GM12878 (cell line): ENCODE measurements around the gene CNPY1. TPM values are rescaled to one million over a fixed set of nuclear protein-coding genes. Genes with fewer than 3 reads are reported as not detected.

Experiments
- ATF7 ChIP-seq: fragments of 450-650 bp; IDR thresholded peaks from 2 replicates; pipeline ENCODE4 v1.6.1; 2016; ENCODE audit warnings: low read depth, mild to moderate bottlenecking
- HDAC6 ChIP-seq: fragments of 200-600 bp; sonication (generic); IDR thresholded peaks from one replicate; pipeline ENCODE4 v1.8.0; 2017; ENCODE audit warnings: antibody characterized with exemption; ENCODE audit not compliant: unreplicated experiment
- MEF2B ChIP-seq: fragments of 450-650 bp; IDR thresholded peaks from 2 replicates; pipeline ENCODE4 v1.6.1; 2018; ENCODE audit warnings: mild to moderate bottlenecking, moderate library complexity; ENCODE audit not compliant: partially characterized antibody, poor library complexity, severe bottlenecking
- MYB ChIP-seq: fragments of 150-350 bp; IDR thresholded peaks from 2 replicates; pipeline ENCODE4 v1.6.1; 2014; ENCODE audit warnings: mild to moderate bottlenecking, low read depth, low read length, borderline replicate concordance
- PBX3 ChIP-seq: IDR thresholded peaks from 2 replicates; pipeline ENCODE4 v1.6.1; 2011; ENCODE audit warnings: mild to moderate bottlenecking, low read depth, low read length, moderate library complexity; ENCODE audit not compliant: insufficient replicate concordance
- polyA plus RNA-seq, 11 experiments: library from polyadenylated mRNA; depleted of rRNA in 4 of 11; unstranded in 6 of 11; stranded (reverse) in 5 of 11; fragments of >200 nt; fragmentation: Nextera tagmentation in 4 of 11; fragmentation: Illumina TruSeq in 1 of 11; extraction: Ambion mirVana in 4 of 11; extraction: Trizol in 1 of 11; gene quantifications; 1 replicate in 1 of 11; 2 replicates in 10 of 11; pipeline versions ENCODE4 v1.2.1 to v1.2.3, GENCODE V29; 2011 to 2016; ENCODE audit warnings: inconsistent platforms in 2 of 11, missing spikeins in 2 of 11, low read depth in 1 of 11
- total RNA-seq, 4 experiments: library from RNA; depleted of rRNA in 3 of 4; stranded (reverse); fragments of >200 nt in 3 of 4; fragmentation: Illumina TruSeq in 1 of 4; extraction: Trizol in 1 of 4; gene quantifications; 2 replicates each; pipeline versions ENCODE4 v1.2.1 to v1.2.3, GENCODE V29; 2013 to 2021
- TF ChIP-seq, protein P1 (sequence below): fragments of 450-650 bp; IDR thresholded peaks from 2 replicates; pipeline ENCODE4 v1.6.1; 2017; ENCODE audit warnings: mild to moderate bottlenecking, moderate library complexity
- TF ChIP-seq, protein P2 (sequence below): IDR thresholded peaks from 2 replicates; pipeline ENCODE4 v1.6.1; 2011; ENCODE audit warnings: borderline replicate concordance, low read depth, mild to moderate bottlenecking, moderate library complexity, mixed read lengths, low read length; ENCODE audit not compliant: insufficient read depth; ENCODE audit errors: extremely low read length

CNPY1 gene
- total and polyA plus RNA-seq, 10 of the 15 experiments (the other 5 are each of a cell fraction or from before 2014, with no cell fraction given): not detected

GRCh38 chr7:155579565-155579964, 33.2 kb upstream of the CNPY1 start (continued):
- TF ChIP-seq HDAC6: no peak
- TF ChIP-seq, protein P1, sequence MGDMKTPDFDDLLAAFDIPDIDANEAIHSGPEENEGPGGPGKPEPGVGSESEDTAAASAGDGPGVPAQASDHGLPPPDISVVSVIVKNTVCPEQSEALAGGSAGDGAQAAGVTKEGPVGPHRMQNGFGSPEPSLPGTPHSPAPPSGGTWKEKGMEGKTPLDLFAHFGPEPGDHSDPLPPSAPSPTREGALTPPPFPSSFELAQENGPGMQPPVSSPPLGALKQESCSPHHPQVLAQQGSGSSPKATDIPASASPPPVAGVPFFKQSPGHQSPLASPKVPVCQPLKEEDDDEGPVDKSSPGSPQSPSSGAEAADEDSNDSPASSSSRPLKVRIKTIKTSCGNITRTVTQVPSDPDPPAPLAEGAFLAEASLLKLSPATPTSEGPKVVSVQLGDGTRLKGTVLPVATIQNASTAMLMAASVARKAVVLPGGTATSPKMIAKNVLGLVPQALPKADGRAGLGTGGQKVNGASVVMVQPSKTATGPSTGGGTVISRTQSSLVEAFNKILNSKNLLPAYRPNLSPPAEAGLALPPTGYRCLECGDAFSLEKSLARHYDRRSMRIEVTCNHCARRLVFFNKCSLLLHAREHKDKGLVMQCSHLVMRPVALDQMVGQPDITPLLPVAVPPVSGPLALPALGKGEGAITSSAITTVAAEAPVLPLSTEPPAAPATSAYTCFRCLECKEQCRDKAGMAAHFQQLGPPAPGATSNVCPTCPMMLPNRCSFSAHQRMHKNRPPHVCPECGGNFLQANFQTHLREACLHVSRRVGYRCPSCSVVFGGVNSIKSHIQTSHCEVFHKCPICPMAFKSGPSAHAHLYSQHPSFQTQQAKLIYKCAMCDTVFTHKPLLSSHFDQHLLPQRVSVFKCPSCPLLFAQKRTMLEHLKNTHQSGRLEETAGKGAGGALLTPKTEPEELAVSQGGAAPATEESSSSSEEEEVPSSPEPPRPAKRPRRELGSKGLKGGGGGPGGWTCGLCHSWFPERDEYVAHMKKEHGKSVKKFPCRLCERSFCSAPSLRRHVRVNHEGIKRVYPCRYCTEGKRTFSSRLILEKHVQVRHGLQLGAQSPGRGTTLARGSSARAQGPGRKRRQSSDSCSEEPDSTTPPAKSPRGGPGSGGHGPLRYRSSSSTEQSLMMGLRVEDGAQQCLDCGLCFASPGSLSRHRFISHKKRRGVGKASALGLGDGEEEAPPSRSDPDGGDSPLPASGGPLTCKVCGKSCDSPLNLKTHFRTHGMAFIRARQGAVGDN: no peak
- no peak for TF ChIP-seq MEF2B
- TF ChIP-seq MYB: no peak
- TF ChIP-seq, protein P2, sequence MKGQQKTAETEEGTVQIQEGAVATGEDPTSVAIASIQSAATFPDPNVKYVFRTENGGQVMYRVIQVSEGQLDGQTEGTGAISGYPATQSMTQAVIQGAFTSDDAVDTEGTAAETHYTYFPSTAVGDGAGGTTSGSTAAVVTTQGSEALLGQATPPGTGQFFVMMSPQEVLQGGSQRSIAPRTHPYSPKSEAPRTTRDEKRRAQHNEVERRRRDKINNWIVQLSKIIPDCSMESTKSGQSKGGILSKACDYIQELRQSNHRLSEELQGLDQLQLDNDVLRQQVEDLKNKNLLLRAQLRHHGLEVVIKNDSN: no peak
- no peak for TF ChIP-seq PBX3
- no peak for TF ChIP-seq ATF7
